Mesangial cell (primary cell): ENCODE data around the gene MAPRE2. TPM values are rescaled to one million over a fixed set of nuclear protein-coding genes. Genes with fewer than 3 reads are reported as not detected.

Experiments
- total RNA-seq: library from RNA; depleted of rRNA; stranded (reverse); fragments of >200 nt; gene quantifications from 2 replicates; pipeline ENCODE4 v1.2.3, GENCODE V29; 2015

The MAPRE2 gene
- 9.8 and 10.1 TPM in 2 replicates for total RNA-seq

GRCh38 chr18:35040988-35041814 lies at the start of gene MAPRE2:
Gene MAPRE2 (plus strand): TSS chr18:35041413. CDS start chr18:35041540, 127 bp downstream.

Other genes starting within 250 kb of the MAPRE2 start
- gene ZNF397, start 199.6 kb downstream of the MAPRE2 start, total RNA-seq = 4.1 and 6.3 TPM in 2 replicates
- gene ZSCAN30, start 248.8 kb downstream of the MAPRE2 start, total RNA-seq = 5.4 and 11.7 TPM in 2 replicates